Bronchial epithelial cell (primary cell): Measurements from ENCODE around the gene RGS16. TPM values are rescaled to one million over a fixed set of nuclear protein-coding genes. Genes with fewer than 3 reads are reported as not detected.
A peak's percentile ranks its signal among the peaks of the same experiment; 100 is the strongest.

Experiments used
- DNase-seq: peaks from one replicate; pipeline ENCODE4 v3.0.0-alpha.2; 2010; ENCODE audit warnings: low read depth
- FAIRE-seq: peaks from 2 replicates; lab custom pipeline; 2011; peaks lifted over from hg19 to GRCh38; lab: Jason Lieb, UNC
- H3K27me3 ChIP-seq: 2 replicates; pipeline ENCODE4 v1.5.1; 2011; ENCODE audit warnings: low read length; ENCODE audit not compliant: control insufficient read depth, insufficient read depth
- H3K36me3 ChIP-seq: 2 replicates; pipeline ENCODE4 v1.5.1; 2011; ENCODE audit warnings: low read length; ENCODE audit not compliant: control insufficient read depth, insufficient read depth
- H3K4me3 ChIP-seq: 2 replicates; pipeline ENCODE4 v1.5.1; 2011; ENCODE audit warnings: mild to moderate bottlenecking, low read depth, low read length, control low read depth
- CTCF ChIP-seq: IDR thresholded peaks from 2 replicates; pipeline ENCODE4 v1.5.1; 2011; ENCODE audit warnings: mild to moderate bottlenecking, moderate library complexity, low read length, control low read depth, inconsistent platforms; ENCODE audit not compliant: insufficient read depth, severe bottlenecking
- total RNA-seq: library from RNA; depleted of rRNA; stranded (reverse); fragments of >200 nt; gene quantifications from 2 replicates; pipeline ENCODE4 v1.2.1, GENCODE V29; 2014

RGS16 gene
- total RNA-seq, 1 donor from 2014 or later = 3.7 TPM

DNA sequence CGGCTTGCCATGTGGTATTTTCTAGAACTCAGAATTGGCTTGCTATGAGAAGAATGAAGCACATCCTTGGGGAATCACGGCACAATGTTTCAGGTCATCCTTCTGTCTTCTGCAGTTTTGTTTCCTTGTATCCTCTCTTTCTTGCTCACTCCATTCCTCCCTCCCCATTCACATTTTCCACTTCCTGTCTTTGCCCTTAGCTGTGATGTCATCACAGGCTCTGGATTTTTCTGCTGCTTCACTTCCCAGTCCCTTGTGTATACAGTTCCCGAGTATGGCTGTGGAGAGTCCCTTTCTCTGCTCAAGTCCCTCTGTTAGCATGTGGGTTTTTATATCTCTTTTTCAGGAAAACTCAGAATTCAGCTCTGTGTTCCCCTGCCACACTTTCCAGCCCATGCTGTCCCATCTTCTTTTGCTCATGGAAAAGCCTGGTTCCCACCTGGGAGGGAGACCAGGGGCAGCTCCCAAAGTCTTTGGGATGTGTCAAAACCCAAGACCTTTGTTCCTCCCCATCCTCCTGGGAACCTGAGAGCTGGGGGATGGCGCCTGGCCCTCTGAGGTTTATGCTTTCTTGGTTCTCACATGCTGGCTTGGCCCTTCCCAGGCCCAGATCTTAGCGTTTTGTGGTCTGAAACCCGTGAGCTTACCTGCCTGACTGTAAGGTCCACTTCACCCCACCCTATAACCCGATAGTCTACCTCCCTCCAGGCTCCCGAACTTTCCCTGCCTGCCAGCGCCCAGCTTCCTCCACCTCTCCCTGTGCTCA, 4.8 kb upstream of the RGS16 start:
- no peak for TF ChIP-seq CTCF
- Histone ChIP-seq H3K27me3 (no peaks in the 10 kb centered on the region), H3K36me3 (no peaks in the 10 kb centered on the region), H3K4me3 (no peak overlapping the region)
- DNase-seq = peak; percentile 49
- FAIRE-seq = no peak

GRCh38 chr1:182608236-182608635, 4.0 kb upstream of the RGS16 start:
- Histone ChIP-seq H3K27me3 (no peaks in the 10 kb centered on the region), H3K36me3 (no peaks in the 10 kb centered on the region), H3K4me3 (no peak overlapping the region)
- TF ChIP-seq CTCF = no peak
- FAIRE-seq (no peak), DNase-seq (no peak)

- DNase-seq (no peak), FAIRE-seq (no peak)
- H3K27me3 ChIP-seq = no peaks in the 10 kb centered on the region
- no peak for TF ChIP-seq CTCF
- H3K36me3 ChIP-seq = no peaks in the 10 kb centered on the region
- no peak overlapping the region for H3K4me3 ChIP-seq
These were observed 3.4 kb upstream of the RGS16 start for GRCh38 chr1:182607566-182607965.

- Histone ChIP-seq H3K4me3 (peak overlapping the region; percentile 60), H3K27me3 (no peaks in the 10 kb centered on the region), H3K36me3 (peaks cover 11% of the 10 kb centered on the region)
- FAIRE-seq (no peak), DNase-seq (no peak)
- TF ChIP-seq CTCF = no peak
These were observed 479 bp downstream of the RGS16 start for GRCh38 chr1:182603646-182604174.

- no peak for TF ChIP-seq CTCF
- no peaks in the 10 kb centered on the region for H3K27me3 ChIP-seq
- DNase-seq (no peak), FAIRE-seq (no peak)
- H3K4me3 ChIP-seq = peak overlapping the region; percentile 60
- peaks cover 11% of the 10 kb centered on the region for H3K36me3 ChIP-seq
These were observed 1.1 kb downstream of the RGS16 start for GRCh38 chr1:182602935-182603645.
